IMR-90 (cell line): Measurements from ENCODE around the gene SLC35E2B. TPM values are rescaled to one million over a fixed set of nuclear protein-coding genes. Genes with fewer than 3 reads are reported as not detected.

Experiments used
- ATAC-seq: fragments of 200-7000 bp; cut with Tn5 transposase; 2 replicates; pipeline ENCODE4 v1.9.1; 2020; ENCODE audit warnings: low read depth, mild to moderate bottlenecking, moderate library complexity
- BruUV-seq: library from RNA; stranded (reverse); fragments of 400-500 nt; replicated peaks from 2 replicates; lab custom pipeline; 2021; lab: Mats Ljungman, UMichigan
- CTCF ChIA-PET: fragments of 300-600 bp; formaldehyde crosslinking; extraction: SDS; loops from one replicate; lab custom pipeline; 2021; ENCODE audit warnings: antibody characterized with exemption; lab: Yijun Ruan, JAX
- POLR2A ChIA-PET: fragments of 300-600 bp; sonication (Branson Sonifier 250); formaldehyde crosslinking; loops from one replicate; lab custom pipeline; 2022; ENCODE audit warnings: antibody characterized with exemption; ENCODE audit not compliant: unreplicated experiment; lab: Charles Lee
- DNase-seq: peaks from one replicate; pipeline ENCODE4 v3.0.0; 2013
- H2AFZ ChIP-seq: replicated peaks from 2 replicates; pipeline ENCODE3; 2013; ENCODE audit warnings: low read length, mild to moderate bottlenecking; ENCODE audit not compliant: poor library complexity
- H2AK5ac ChIP-seq: 2 replicates; pipeline ENCODE4 v1.6.1; 2013; ENCODE audit warnings: low read depth, low read length, inconsistent platforms
- H2AK9ac ChIP-seq: replicated peaks from 2 replicates; pipeline ENCODE3; 2013; ENCODE audit warnings: mild to moderate bottlenecking, low read depth, low read length, moderate library complexity; ENCODE audit not compliant: poor library complexity
- H2BK120ac ChIP-seq: 2 replicates; pipeline ENCODE4 v1.6.1; 2013; ENCODE audit warnings: low read depth, low read length, inconsistent platforms
- H2BK15ac ChIP-seq: 3 replicates; pipeline ENCODE4 v1.6.1; 2013; ENCODE audit warnings: low read depth, low read length, inconsistent platforms
- H2BK20ac ChIP-seq: 2 replicates; pipeline ENCODE4 v1.6.1; 2013; ENCODE audit warnings: low read depth, mild to moderate bottlenecking, inconsistent platforms, low read length, moderate library complexity
- H2BK5ac ChIP-seq: 2 replicates; pipeline ENCODE4 v1.6.1; 2013; ENCODE audit warnings: mild to moderate bottlenecking, low read depth, low read length, inconsistent platforms; ENCODE audit not compliant: poor library complexity, severe bottlenecking
- H3K14ac ChIP-seq: replicated peaks from 2 replicates; pipeline ENCODE4 v1.6.1; 2013; ENCODE audit warnings: low read depth, low read length, inconsistent platforms
- H3K18ac ChIP-seq: 2 replicates; pipeline ENCODE4 v1.6.1; 2013; ENCODE audit warnings: low read depth, low read length, control low read depth
- H3K23ac ChIP-seq: 2 replicates; pipeline ENCODE4 v1.6.1; 2013; ENCODE audit warnings: low read depth, low read length, inconsistent platforms
- H3K27ac ChIP-seq: 2 replicates; pipeline ENCODE4 v1.5.1; 2013; ENCODE audit warnings: mild to moderate bottlenecking, control low read depth, low read length; ENCODE audit not compliant: insufficient read depth
- H3K27me3 ChIP-seq: 2 replicates; pipeline ENCODE4 v1.6.1; 2013; ENCODE audit warnings: low read length; ENCODE audit not compliant: control insufficient read depth, insufficient read depth
- H3K36me3 ChIP-seq: 2 replicates; pipeline ENCODE4 v1.6.1; 2013; ENCODE audit warnings: low read length, mixed read lengths; ENCODE audit not compliant: control insufficient read depth, insufficient read depth
- H3K4ac ChIP-seq: 2 replicates; pipeline ENCODE4 v1.6.1; 2013; ENCODE audit warnings: low read depth, low read length, inconsistent platforms
- H3K4me1 ChIP-seq: 2 replicates; pipeline ENCODE4 v1.6.1; 2013; ENCODE audit warnings: low read length, mixed read lengths; ENCODE audit not compliant: control insufficient read depth, insufficient read depth
- H3K4me2 ChIP-seq: 2 replicates; pipeline ENCODE4 v1.6.1; 2013; ENCODE audit warnings: low read depth, mild to moderate bottlenecking, control low read depth, low read length, moderate library complexity
- H3K4me3 ChIP-seq: 2 replicates; pipeline ENCODE4 v1.5.1; 2013; ENCODE audit warnings: low read depth, mild to moderate bottlenecking, control low read depth, low read length, moderate library complexity; ENCODE audit not compliant: insufficient read depth
- H3K56ac ChIP-seq: 2 replicates; pipeline ENCODE4 v1.6.1; 2013; ENCODE audit warnings: low read length, inconsistent platforms; ENCODE audit not compliant: insufficient read depth; ENCODE audit errors: extremely low read depth
- H3K79me1 ChIP-seq, 2 experiments: 2 replicates each; pipeline ENCODE4 v1.6.1; 2013; ENCODE audit warnings: low read length in 2 of 2, inconsistent platforms in 1 of 2, low read depth in 1 of 2
- H3K9ac ChIP-seq: 2 replicates; pipeline ENCODE4 v1.6.1; 2013; ENCODE audit warnings: low read depth, low read length, control low read depth
- H3K9me1 ChIP-seq: 2 replicates; pipeline ENCODE4 v1.6.1; 2013; ENCODE audit warnings: low read length, inconsistent platforms; ENCODE audit not compliant: insufficient read depth
- H3K9me3 ChIP-seq: 2 replicates; pipeline ENCODE4 v1.6.1; 2013; ENCODE audit warnings: low read length; ENCODE audit not compliant: control insufficient read depth, insufficient read depth
- H4K20me1 ChIP-seq: 2 replicates; pipeline ENCODE4 v1.6.1; 2013; ENCODE audit warnings: low read length, inconsistent platforms; ENCODE audit not compliant: insufficient read depth
- H4K5ac ChIP-seq: 2 replicates; pipeline ENCODE4 v1.6.1; 2013; ENCODE audit warnings: mild to moderate bottlenecking, low read depth, low read length, control low read depth
- H4K8ac ChIP-seq, 2 experiments: 2 replicates each; pipeline ENCODE4 v1.6.1; 2013; ENCODE audit warnings: low read depth in 2 of 2, low read length in 2 of 2, control low read depth in 1 of 2, inconsistent platforms in 1 of 2
- H4K91ac ChIP-seq: 2 replicates; pipeline ENCODE4 v1.6.1; 2013; ENCODE audit warnings: low read depth, low read length, inconsistent platforms; ENCODE audit not compliant: insufficient read depth
- CHD1 ChIP-seq: IDR thresholded peaks from 2 replicates; pipeline ENCODE4 v1.6.1; 2012; ENCODE audit warnings: low read depth, low read length, improper control_type of control experiment
- RFX5 ChIP-seq: IDR thresholded peaks from 2 replicates; pipeline ENCODE4 v1.8.0; 2012; ENCODE audit warnings: low read depth, mild to moderate bottlenecking, low read length, moderate library complexity
- WGBS, 2 experiments: methylation state at CpG; one replicate each; pipeline versions ENCODE4 v1.1.5 to v1.1.7; 2013; ENCODE audit warnings: missing lambda C conversion rate in 2 of 2; ENCODE audit not compliant: insufficient read length in 1 of 2; ENCODE audit errors: extremely low coverage in 2 of 2; 5-methylcytosine and 5-hydroxymethylcytosine counted together
- dilution Hi-C: fragments of 300-500 bp; cut with HindIII; formaldehyde crosslinking; loops from one replicate; pipeline ENCODE4 v1.14.3; 2018; ENCODE audit warnings: low sequenced_read_pairs; ENCODE audit not compliant: unreplicated experiment
- in situ Hi-C: fragments of 300-500 bp; cut with MboI; formaldehyde crosslinking; loops from 3 replicates; pipeline ENCODE4 v1.14.3; 2019; ENCODE audit warnings: low sequenced_read_pairs, inconsistent platforms, mixed read lengths
- intact Hi-C: fragments of 100-400 bp; cut with micrococcal nuclease; formaldehyde crosslinking; loops from 2 replicates; pipeline ENCODE4 v1.10.0; 2022
- polyA plus RNA-seq, 3 experiments: library from polyadenylated mRNA; depleted of rRNA; stranded (reverse); fragments of >200 nt; gene quantifications; 2 replicates each; pipeline ENCODE4 v1.2.3, GENCODE V29; 2012; ENCODE audit warnings: low replicate concordance in 1 of 3
- total RNA-seq: library from RNA; depleted of rRNA; stranded (reverse); fragments of >200 nt; gene quantifications from 2 replicates; pipeline ENCODE4 v1.2.3, GENCODE V29; 2012

The SLC35E2B gene
- total and polyA plus RNA-seq, 2 of the 4 experiments (the other 2 are of a cell fraction): 14.9 to 30.2 TPM

DNA sequence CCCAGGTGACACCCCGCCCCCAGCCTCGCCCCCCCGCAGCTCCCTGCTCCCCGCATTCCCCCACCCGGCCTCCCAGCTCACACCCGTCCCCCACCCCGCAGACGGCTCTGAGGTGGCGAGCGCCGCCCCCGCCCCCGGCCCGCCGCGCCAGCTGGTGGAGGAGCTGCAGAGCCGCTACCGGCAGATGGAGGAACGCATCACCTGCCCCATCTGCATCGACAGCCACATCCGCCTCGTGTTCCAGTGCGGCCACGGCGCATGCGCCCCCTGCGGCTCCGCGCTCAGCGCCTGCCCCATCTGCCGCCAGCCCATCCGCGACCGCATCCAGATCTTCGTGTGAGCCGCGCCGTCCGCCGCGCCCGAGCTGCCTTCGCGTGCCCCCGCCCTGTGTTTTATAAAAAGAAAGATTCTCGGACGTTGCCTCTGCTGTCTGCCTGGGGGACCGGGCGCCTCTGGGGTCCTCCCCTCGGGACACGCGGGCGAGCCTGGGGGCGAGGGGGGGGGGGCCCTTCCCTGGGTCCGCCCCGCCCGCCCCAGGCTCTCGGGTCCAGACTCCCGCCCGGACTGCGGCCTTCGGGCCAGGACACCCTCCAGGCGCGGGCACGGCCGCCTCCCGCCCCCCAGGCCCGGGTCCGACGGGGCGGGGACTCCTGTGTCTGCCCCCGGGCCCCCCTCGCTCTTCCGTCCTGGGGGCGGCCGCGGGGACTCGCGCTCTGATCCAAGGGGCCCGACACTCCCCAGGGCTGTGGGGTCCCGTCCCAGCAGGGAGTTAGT, 62.2 kb downstream of the SLC35E2B start:
- H3K4ac ChIP-seq: no peak overlapping the region
- in situ Hi-C loops (no loop called here), intact Hi-C loops (no loop called here), dilution Hi-C loops (no loop called here)
- no peak overlapping the region for H3K23ac ChIP-seq
- H3K18ac ChIP-seq: no peak overlapping the region
- H3K14ac ChIP-seq: no peak overlapping the region
- H4K8ac ChIP-seq: no peak overlapping the region
- CTCF ChIA-PET: no interaction called here
- DNase-seq: no peak
- TF ChIP-seq CHD1 (no peak), RFX5 (no peak)
- no peaks in the 10 kb centered on the region for H4K20me1 ChIP-seq
- H2AK9ac ChIP-seq: no peak overlapping the region
- no TSS peak for BruUV-seq
- no peak overlapping the region for H3K4me2 ChIP-seq
- no peak overlapping the region for H4K5ac ChIP-seq
- H2AFZ ChIP-seq: no peak overlapping the region
- H3K4me3 ChIP-seq: no peak overlapping the region
- POLR2A ChIA-PET: no interaction called here
- H2BK20ac ChIP-seq: no peak overlapping the region
- H2AK5ac ChIP-seq: no peak overlapping the region
- H2BK5ac ChIP-seq: no peak overlapping the region
- H3K27ac ChIP-seq: no peak overlapping the region
- H3K36me3 ChIP-seq: peaks cover 21% of the 10 kb centered on the region
- H3K27me3 ChIP-seq: no peaks in the 10 kb centered on the region
- no peak overlapping the region for H2BK120ac ChIP-seq
- WGBS, 2 experiments: 47% methylated on average over 11 of the region's 81 CpGs; no CpG with 5 or more reads in 1 of the 2 experiments
- no peak overlapping the region for H3K9ac ChIP-seq
- ATAC-seq: no peak
- no peak overlapping the region for H3K56ac ChIP-seq
- no peaks in the 10 kb centered on the region for H3K9me3 ChIP-seq
- no peak overlapping the region for H2BK15ac ChIP-seq
- H3K4me1 ChIP-seq: no peaks in the 10 kb centered on the region; the same call in 1 of the 2 replicates
- H3K79me1 ChIP-seq: no peaks in the 10 kb centered on the region
- H4K91ac ChIP-seq: no peak overlapping the region
- H3K9me1 ChIP-seq: no peaks in the 10 kb centered on the region
